HG03175 (cell line): ENCODE data around the gene MFSD1.

ENCODE experiments used
- ATAC-seq: cut with Tn5 transposase; IDR thresholded peaks from one replicate; pipeline ENCODE4 v1.9.1; 2021; ENCODE audit warnings: mild to moderate bottlenecking, moderate library complexity; ENCODE audit not compliant: unreplicated experiment

The MFSD1 gene

GRCh38 chr3:158864492-158864891, 62.6 kb downstream of the MFSD1 start:
- ATAC-seq, result no peak

- ATAC-seq, result no peak
Measured at GRCh38 chr3:158875700-158876099, 73.8 kb downstream of the MFSD1 start.
